Loucy (cell line): Measurements from ENCODE around the gene KLHL35.

ENCODE experiments used
- H2AFZ ChIP-seq: fragments of 200-600 bp; sonication (generic); 2 replicates; pipeline ENCODE4 v1.6.0; 2016; ENCODE audit warnings: antibody characterized with exemption, mild to moderate bottlenecking, low read length, moderate library complexity
- H3F3A ChIP-seq: fragments of 200-600 bp; 2 replicates; pipeline ENCODE4 v1.6.0; 2016; ENCODE audit warnings: antibody characterized with exemption, low read depth, mild to moderate bottlenecking
- H3K27me3 ChIP-seq: fragments of 200-600 bp; sonication (generic); 2 replicates; pipeline ENCODE4 v1.6.1; 2014; ENCODE audit warnings: low read length, mild to moderate bottlenecking; ENCODE audit not compliant: insufficient read depth, poor library complexity, severe bottlenecking
- H3K36me3 ChIP-seq: fragments of 200-600 bp; sonication (generic); 2 replicates; pipeline ENCODE4 v1.6.1; 2016; ENCODE audit warnings: low read length; ENCODE audit not compliant: insufficient read depth
- H3K4me1 ChIP-seq: fragments of 200-600 bp; sonication (generic); 2 replicates; pipeline ENCODE4 v1.5.1; 2014; ENCODE audit warnings: low read length, mild to moderate bottlenecking; ENCODE audit not compliant: insufficient read depth, poor library complexity, severe bottlenecking
- H3K4me2 ChIP-seq: fragments of 200-600 bp; sonication (generic); 2 replicates; pipeline ENCODE4 v1.6.0; 2014; ENCODE audit warnings: antibody characterized with exemption, low read length, low read depth, mild to moderate bottlenecking; ENCODE audit not compliant: poor library complexity, severe bottlenecking
- H3K4me3 ChIP-seq: fragments of 200-600 bp; sonication (generic); 2 replicates; pipeline ENCODE4 v1.5.1; 2014; ENCODE audit warnings: low read length, mild to moderate bottlenecking, mixed read lengths; ENCODE audit not compliant: poor library complexity, severe bottlenecking
- H3K79me2 ChIP-seq: fragments of 200-600 bp; sonication (generic); 2 replicates; pipeline ENCODE4 v1.6.1; 2014; ENCODE audit warnings: low read length; ENCODE audit not compliant: insufficient read depth
- H3K9ac ChIP-seq: fragments of 200-600 bp; sonication (generic); 2 replicates; pipeline ENCODE4 v1.6.0; 2014; ENCODE audit warnings: mild to moderate bottlenecking, low read depth, low read length, moderate library complexity; ENCODE audit not compliant: poor library complexity, severe bottlenecking
- H3K9me2 ChIP-seq: fragments of 200-600 bp; sonication (generic); replicated peaks from 2 replicates; pipeline ENCODE4 v1.6.1; 2016; ENCODE audit warnings: low read depth, low read length, mixed read lengths
- H3K9me3 ChIP-seq: fragments of 200-600 bp; sonication (generic); 2 replicates; pipeline ENCODE4 v1.6.1; 2014; ENCODE audit warnings: mild to moderate bottlenecking, antibody characterized with exemption, low read length, low read depth; ENCODE audit not compliant: insufficient read depth
- H4K20me1 ChIP-seq: fragments of 200-600 bp; sonication (generic); 2 replicates; pipeline ENCODE4 v1.6.0; 2014; ENCODE audit warnings: antibody characterized with exemption, low read length, mild to moderate bottlenecking; ENCODE audit not compliant: insufficient read depth, poor library complexity, severe bottlenecking
- CTCF ChIP-seq: fragments of 200-600 bp; sonication (generic); conservative IDR thresholded peaks from 2 replicates; pipeline ENCODE4 v1.5.1; 2014; ENCODE audit warnings: mild to moderate bottlenecking, antibody characterized with exemption, low read length
- EZH2phosphoT487 ChIP-seq: fragments of 200-600 bp; IDR thresholded peaks from 2 replicates; pipeline ENCODE4 v1.6.1; 2018; ENCODE audit warnings: antibody characterized with exemption, mild to moderate bottlenecking, moderate library complexity, borderline replicate concordance

Gene KLHL35

DNA sequence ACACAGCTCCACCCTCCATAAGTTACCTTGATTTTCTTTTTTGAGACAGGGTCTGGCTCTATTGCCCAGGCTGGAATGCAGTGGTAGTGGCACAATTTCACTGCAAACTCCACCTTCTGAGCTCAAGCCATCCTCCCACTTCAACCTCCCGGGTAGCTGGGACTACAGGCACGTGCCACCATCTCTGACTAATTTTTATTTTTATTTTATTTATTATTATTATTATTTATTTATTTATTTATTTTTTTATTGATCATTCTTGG lies 24.1 kb downstream of the KLHL35 start:
- no peak overlapping the region for H3K4me2 ChIP-seq
- H3K4me3 ChIP-seq: no peak overlapping the region
- H2AFZ ChIP-seq: no peak overlapping the region
- H4K20me1 ChIP-seq: peaks cover 59% of the 10 kb centered on the region
- no peaks in the 10 kb centered on the region for H3K27me3 ChIP-seq
- H3K9me3 ChIP-seq: no peaks in the 10 kb centered on the region
- TF ChIP-seq EZH2phosphoT487: no peak
- no peak for TF ChIP-seq CTCF
- H3K9me2 ChIP-seq: no peaks in the 10 kb centered on the region
- H3K9ac ChIP-seq: no peak overlapping the region
- H3K79me2 ChIP-seq: peaks cover 59% of the 10 kb centered on the region
- peaks cover 27% of the 10 kb centered on the region for H3K4me1 ChIP-seq
- peaks cover 16% of the 10 kb centered on the region for H3F3A ChIP-seq
- H3K36me3 ChIP-seq: peaks cover 59% of the 10 kb centered on the region

GRCh38 chr11:75406338-75406777 lies 26.6 kb downstream of the KLHL35 start:
- Histone ChIP-seq H3K9ac (peak overlapping the region; percentile 99), H3K9me2 (no peaks in the 10 kb centered on the region), H3K27me3 (no peaks in the 10 kb centered on the region), H3F3A (peaks cover 16% of the 10 kb centered on the region), H3K79me2 (peaks cover 73% of the 10 kb centered on the region), H2AFZ (no peak overlapping the region), H3K36me3 (peaks cover 70% of the 10 kb centered on the region), H3K4me3 (peak overlapping the region; percentile 94), H3K9me3 (no peaks in the 10 kb centered on the region), H4K20me1 (peaks cover 75% of the 10 kb centered on the region), H3K4me1 (peaks cover 51% of the 10 kb centered on the region), H3K4me2 (peak overlapping the region; percentile 100)
- TF ChIP-seq CTCF: no peak

- Histone ChIP-seq H3F3A (peaks cover 16% of the 10 kb centered on the region), H3K9ac (peak overlapping the region; percentile 99), H3K4me1 (peaks cover 55% of the 10 kb centered on the region), H3K4me3 (peak overlapping the region; percentile 94), H3K4me2 (peak overlapping the region; percentile 100), H3K27me3 (peaks cover 8% of the 10 kb centered on the region), H2AFZ (no peak overlapping the region), H3K79me2 (peaks cover 94% of the 10 kb centered on the region), H4K20me1 (peaks cover 93% of the 10 kb centered on the region), H3K9me3 (no peaks in the 10 kb centered on the region), H3K36me3 (peaks cover 76% of the 10 kb centered on the region), H3K9me2 (no peaks in the 10 kb centered on the region)
- TF ChIP-seq CTCF (no peak), EZH2phosphoT487 (no peak)
Measured at GRCh38 chr11:75403983-75404658, 28.9 kb downstream of the KLHL35 start.
